Mesenchymal stem cell (in vitro differentiated cells and primary cell): ENCODE data around the gene UPP2.

Experiments
- DNase-seq: peaks from one replicate; pipeline ENCODE4 v3.0.0-alpha.2; 2013
- H2AFZ ChIP-seq: one replicate; pipeline ENCODE4 v1.6.1; 2013; ENCODE audit warnings: low read depth, mild to moderate bottlenecking, control low read depth, inconsistent platforms, low read length, moderate library complexity
- H2AK5ac ChIP-seq: 2 replicates; pipeline ENCODE4 v1.6.1; 2013; ENCODE audit warnings: low read length, moderate library complexity, mild to moderate bottlenecking, inconsistent platforms; ENCODE audit not compliant: severe bottlenecking
- H2BK120ac ChIP-seq: one replicate; pipeline ENCODE4 v1.6.1; 2013; ENCODE audit warnings: low read depth, mild to moderate bottlenecking, inconsistent platforms, low read length, moderate library complexity
- H2BK12ac ChIP-seq, 2 experiments: one replicate each; pipeline ENCODE4 v1.6.1; 2013; ENCODE audit warnings: inconsistent platforms in 2 of 2, low read length in 2 of 2, mild to moderate bottlenecking in 2 of 2, moderate library complexity in 2 of 2, control low read depth in 1 of 2
- H2BK15ac ChIP-seq: one replicate; pipeline ENCODE4 v1.6.1; 2013; ENCODE audit warnings: mild to moderate bottlenecking, low read depth, inconsistent platforms; ENCODE audit not compliant: poor library complexity, severe bottlenecking
- H2BK5ac ChIP-seq: 2 replicates; pipeline ENCODE4 v1.6.1; 2013; ENCODE audit warnings: low read depth, mild to moderate bottlenecking, low read length, control low read depth, inconsistent platforms; ENCODE audit not compliant: poor library complexity, severe bottlenecking
- H3K14ac ChIP-seq, 2 experiments: one replicate each; pipeline ENCODE4 v1.6.1; 2013; ENCODE audit warnings: inconsistent platforms in 2 of 2, low read length in 2 of 2, control low read depth in 1 of 2, mild to moderate bottlenecking in 1 of 2, moderate library complexity in 1 of 2
- H3K18ac ChIP-seq, 2 experiments: one replicate each; pipeline ENCODE4 v1.6.1; 2013; ENCODE audit warnings: inconsistent platforms in 2 of 2, low read length in 2 of 2, control low read depth in 1 of 2, low read depth in 1 of 2, mild to moderate bottlenecking in 1 of 2
- H3K23ac ChIP-seq, 2 experiments: one replicate each; pipeline ENCODE4 v1.6.1; 2013; ENCODE audit warnings: inconsistent platforms in 2 of 2, low read length in 2 of 2, mild to moderate bottlenecking in 2 of 2, moderate library complexity in 2 of 2, control low read depth in 1 of 2
- H3K27ac ChIP-seq: 2 replicates; pipeline ENCODE4 v1.5.1; 2013; ENCODE audit warnings: mild to moderate bottlenecking, moderate library complexity, low read length, control low read depth, inconsistent platforms; ENCODE audit not compliant: poor library complexity, severe bottlenecking
- H3K27me3 ChIP-seq, 2 experiments: 2 replicates each; pipeline versions ENCODE4 v1.6.1 to v1.7.0; 2013; ENCODE audit warnings: low read length in 2 of 2, mild to moderate bottlenecking in 2 of 2, moderate library complexity in 2 of 2, control low read depth in 1 of 2, inconsistent platforms in 1 of 2; ENCODE audit not compliant: control insufficient read depth in 1 of 2, insufficient read depth in 1 of 2
- H3K36me3 ChIP-seq, 2 experiments: 2 replicates each; pipeline versions ENCODE4 v1.6.1 to v1.7.0; 2013; ENCODE audit warnings: low read length in 2 of 2, control low read depth in 1 of 2, inconsistent platforms in 1 of 2, low read depth in 1 of 2, mild to moderate bottlenecking in 1 of 2; ENCODE audit not compliant: insufficient read depth in 2 of 2, control insufficient read depth in 1 of 2
- H3K4ac ChIP-seq, 2 experiments: one replicate each; pipeline ENCODE4 v1.6.1; 2013; ENCODE audit warnings: inconsistent platforms in 2 of 2, low read length in 2 of 2, mild to moderate bottlenecking in 2 of 2, moderate library complexity in 2 of 2, control low read depth in 1 of 2, low read depth in 1 of 2
- H3K4me1 ChIP-seq: 2 replicates; pipeline ENCODE4 v1.6.1; 2013; ENCODE audit warnings: low read depth, low read length, control low read depth; ENCODE audit not compliant: control insufficient read depth, insufficient read depth
- H3K4me2 ChIP-seq: 2 replicates; pipeline ENCODE4 v1.6.1; 2013; ENCODE audit warnings: low read length, mild to moderate bottlenecking, inconsistent platforms; ENCODE audit not compliant: poor library complexity, severe bottlenecking
- H3K4me3 ChIP-seq, 2 experiments: 2 replicates each; pipeline versions ENCODE4 v1.5.1 to v1.7.0; 2013; ENCODE audit warnings: low read length in 2 of 2, mild to moderate bottlenecking in 2 of 2, control low read depth in 1 of 2, low read depth in 1 of 2; ENCODE audit not compliant: insufficient read depth in 1 of 2
- H3K79me1 ChIP-seq: replicated peaks from 2 replicates; pipeline ENCODE4 v1.6.1; 2013; ENCODE audit warnings: mild to moderate bottlenecking, control low read depth, low read length, inconsistent platforms; ENCODE audit not compliant: poor library complexity, severe bottlenecking
- H3K9ac ChIP-seq: 2 replicates; pipeline ENCODE4 v1.7.0; 2013; ENCODE audit warnings: mild to moderate bottlenecking, low read length, moderate library complexity
- H3K9me3 ChIP-seq: 2 replicates; pipeline ENCODE4 v1.7.0; 2013; ENCODE audit warnings: mild to moderate bottlenecking, low read length; ENCODE audit not compliant: control insufficient read depth
- H4K8ac ChIP-seq: one replicate; pipeline ENCODE4 v1.6.1; 2013; ENCODE audit warnings: inconsistent platforms, mild to moderate bottlenecking, low read length, moderate library complexity
- H4K91ac ChIP-seq: one replicate; pipeline ENCODE4 v1.6.1; 2013; ENCODE audit warnings: mild to moderate bottlenecking, low read length, inconsistent platforms
- WGBS: methylation state at CpG from one replicate; pipeline ENCODE4 v1.1.7; 2013; ENCODE audit warnings: mixed read lengths; 5-methylcytosine and 5-hydroxymethylcytosine counted together

The UPP2 gene

DNA sequence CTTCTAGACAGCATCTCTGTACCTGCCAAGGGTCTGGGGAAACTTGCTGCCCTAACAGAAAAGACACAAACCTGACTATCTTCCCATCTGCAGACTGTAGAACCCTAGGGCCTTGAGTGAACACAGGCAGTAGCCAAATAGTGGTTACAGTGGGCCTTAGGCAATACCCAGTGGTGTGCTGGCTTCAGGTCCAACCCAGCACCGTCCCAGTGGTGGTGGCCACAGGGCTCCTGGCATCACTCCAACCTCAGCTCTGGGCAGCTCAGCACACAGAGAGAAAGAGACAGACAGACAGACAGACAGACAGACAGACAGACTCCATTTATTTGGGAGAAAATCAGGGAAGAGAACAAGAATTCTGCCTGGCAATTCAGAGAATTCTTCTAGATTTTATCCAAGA lies 29.3 kb upstream of the UPP2 start:
- no peak overlapping the region for H4K91ac ChIP-seq
- H3K9me3 ChIP-seq, result peaks cover 2% of the 10 kb centered on the region
- no peak overlapping the region for H3K9ac ChIP-seq
- no peaks in the 10 kb centered on the region for H3K36me3 ChIP-seq
- no peak overlapping the region for H2BK120ac ChIP-seq
- no peaks in the 10 kb centered on the region for H3K79me1 ChIP-seq
- H3K4ac ChIP-seq, result no peak overlapping the region
- WGBS, result 80% methylated on average over 1 of the region's 1 CpG
- no peak for DNase-seq
- no peak overlapping the region for H2AFZ ChIP-seq
- no peak overlapping the region for H2BK5ac ChIP-seq
- no peak overlapping the region for H2AK5ac ChIP-seq
- H4K8ac ChIP-seq, result no peak overlapping the region
- no peak overlapping the region for H3K27ac ChIP-seq
- no peak overlapping the region for H2BK15ac ChIP-seq
- no peaks in the 10 kb centered on the region for H3K27me3 ChIP-seq
- H2BK12ac ChIP-seq, result no peak overlapping the region
- H3K18ac ChIP-seq, result no peak overlapping the region
- no peak overlapping the region for H3K14ac ChIP-seq
- H3K23ac ChIP-seq, result no peak overlapping the region
- no peak overlapping the region for H3K4me2 ChIP-seq
- no peak overlapping the region for H3K4me3 ChIP-seq
- no peaks in the 10 kb centered on the region for H3K4me1 ChIP-seq

DNA sequence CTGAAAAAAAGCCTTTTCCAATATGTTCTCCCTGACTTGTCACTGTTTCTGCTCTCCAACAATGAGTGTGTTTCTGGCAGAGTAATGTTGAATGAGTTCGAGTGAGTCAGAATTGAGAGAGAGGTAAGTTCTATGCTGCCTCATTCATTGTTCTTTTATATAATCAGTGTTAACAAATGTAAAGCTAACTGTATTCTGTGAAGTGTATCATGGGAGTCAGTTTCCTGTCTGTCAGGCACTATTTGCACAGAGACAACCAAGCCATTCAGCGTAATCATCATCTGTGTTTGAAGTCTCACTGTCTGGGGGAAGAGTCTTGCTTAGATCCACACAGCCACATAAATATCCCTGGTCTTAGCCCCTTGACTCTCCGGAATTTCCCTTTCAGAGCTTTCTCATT lies 22.0 kb upstream of the UPP2 start:
- H3K4me2 ChIP-seq, result no peak overlapping the region
- H3K9me3 ChIP-seq, result peaks cover 4% of the 10 kb centered on the region
- no peak for DNase-seq
- H2BK12ac ChIP-seq, result no peak overlapping the region
- WGBS, result 62% methylated on average over 1 of the region's 3 CpGs
- H3K27ac ChIP-seq, result no peak overlapping the region
- no peaks in the 10 kb centered on the region for H3K27me3 ChIP-seq
- no peak overlapping the region for H3K9ac ChIP-seq
- no peak overlapping the region for H2AK5ac ChIP-seq
- H2BK15ac ChIP-seq, result no peak overlapping the region
- H4K91ac ChIP-seq, result no peak overlapping the region
- H2AFZ ChIP-seq, result no peak overlapping the region
- H2BK5ac ChIP-seq, result no peak overlapping the region
- H2BK120ac ChIP-seq, result no peak overlapping the region
- no peak overlapping the region for H3K18ac ChIP-seq
- no peaks in the 10 kb centered on the region for H3K4me1 ChIP-seq
- H3K14ac ChIP-seq, result no peak overlapping the region
- H4K8ac ChIP-seq, result no peak overlapping the region
- H3K23ac ChIP-seq, result no peak overlapping the region
- H3K4ac ChIP-seq, result no peak overlapping the region
- H3K79me1 ChIP-seq, result no peaks in the 10 kb centered on the region
- H3K4me3 ChIP-seq, result no peak overlapping the region
- no peaks in the 10 kb centered on the region for H3K36me3 ChIP-seq

DNA sequence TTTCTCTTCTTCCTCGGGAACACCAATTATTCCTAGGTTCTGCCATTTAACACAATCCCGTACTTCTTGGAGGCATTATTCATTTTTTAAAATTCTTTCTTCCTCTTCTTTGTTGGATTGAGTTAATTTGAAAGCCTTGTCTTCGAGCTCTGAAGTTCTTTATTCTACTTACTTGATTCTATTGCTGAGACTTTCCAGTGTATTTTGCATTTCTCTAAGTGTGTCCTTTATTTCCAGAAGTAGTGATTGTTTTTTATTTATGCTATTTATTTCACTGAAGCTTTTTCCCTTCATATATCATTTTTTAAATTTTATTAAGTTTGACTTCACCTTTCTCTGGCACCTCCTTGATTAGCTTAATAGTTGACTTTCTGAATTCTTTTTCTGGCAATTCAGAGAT lies 13.6 kb upstream of the UPP2 start:
- H3K4ac ChIP-seq, result no peak overlapping the region
- no peaks in the 10 kb centered on the region for H3K27me3 ChIP-seq
- no peak overlapping the region for H2AFZ ChIP-seq
- H2BK12ac ChIP-seq, result no peak overlapping the region
- no peaks in the 10 kb centered on the region for H3K79me1 ChIP-seq
- no peak overlapping the region for H3K4me2 ChIP-seq
- no peak overlapping the region for H3K14ac ChIP-seq
- no peak for DNase-seq
- H4K91ac ChIP-seq, result no peak overlapping the region
- H2AK5ac ChIP-seq, result no peak overlapping the region
- H3K23ac ChIP-seq, result no peak overlapping the region
- WGBS, result no CpG with 5 or more reads among the region's 3 CpGs
- H3K9ac ChIP-seq, result no peak overlapping the region
- H3K36me3 ChIP-seq, result no peaks in the 10 kb centered on the region
- no peak overlapping the region for H2BK15ac ChIP-seq
- no peak overlapping the region for H4K8ac ChIP-seq
- no peak overlapping the region for H2BK5ac ChIP-seq
- H2BK120ac ChIP-seq, result no peak overlapping the region
- no peak overlapping the region for H3K4me3 ChIP-seq
- H3K9me3 ChIP-seq, result peaks cover 14% of the 10 kb centered on the region
- H3K27ac ChIP-seq, result no peak overlapping the region
- no peak overlapping the region for H3K18ac ChIP-seq
- H3K4me1 ChIP-seq, result no peaks in the 10 kb centered on the region

DNA sequence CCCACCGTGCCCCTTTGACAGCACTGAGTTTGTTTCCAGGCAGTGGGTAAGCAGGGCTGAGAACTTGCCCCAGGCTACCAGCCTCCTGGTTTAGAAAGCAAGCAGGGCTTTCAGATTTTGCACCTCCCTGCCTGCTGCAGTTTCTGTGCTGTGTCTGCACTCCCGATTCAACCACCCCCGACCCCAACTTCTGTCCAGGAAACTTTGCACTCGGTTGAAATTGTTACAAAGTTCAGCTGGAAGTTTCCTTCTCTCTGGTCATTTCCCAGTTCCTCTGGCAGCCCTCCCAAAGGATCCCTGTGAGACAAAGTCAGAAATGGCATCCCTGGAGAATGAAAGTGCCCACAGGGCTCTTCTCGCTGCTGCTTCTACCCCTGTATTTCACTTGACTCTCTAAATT lies 12.4 kb upstream of the UPP2 start:
- Histone ChIP-seq H3K23ac (no peak overlapping the region), H3K9ac (no peak overlapping the region), H2AFZ (no peak overlapping the region), H2BK120ac (no peak overlapping the region), H2BK15ac (no peak overlapping the region), H2AK5ac (no peak overlapping the region), H3K4ac (no peak overlapping the region), H3K9me3 (peaks cover 14% of the 10 kb centered on the region), H3K14ac (no peak overlapping the region), H3K27ac (no peak overlapping the region), H3K4me1 (no peaks in the 10 kb centered on the region), H3K79me1 (no peaks in the 10 kb centered on the region), H3K36me3 (no peaks in the 10 kb centered on the region), H3K4me2 (no peak overlapping the region), H3K18ac (no peak overlapping the region), H4K8ac (no peak overlapping the region), H2BK5ac (no peak overlapping the region), H4K91ac (no peak overlapping the region), H3K27me3 (no peaks in the 10 kb centered on the region), H2BK12ac (no peak overlapping the region), H3K4me3 (no peak overlapping the region)
- WGBS, result 90% methylated on average over 5 of the region's 5 CpGs
- DNase-seq, result no peak
